H54 (cell line): ENCODE measurements around the gene MAB21L4.

Experiments
- DNase-seq: peaks from one replicate; pipeline ENCODE4 v3.0.0; 2011; ENCODE audit warnings: low spot score, mixed read lengths; ENCODE audit not compliant: insufficient read length
- FAIRE-seq: peaks from 3 replicates; lab custom pipeline; 2011; peaks lifted over from hg19 to GRCh38; lab: Jason Lieb, UNC
- POLR2A ChIP-seq: IDR thresholded peaks from 2 replicates; pipeline ENCODE4 v1.6.1; 2011; ENCODE audit warnings: low read depth, mild to moderate bottlenecking, low read length

The MAB21L4 gene

DNA sequence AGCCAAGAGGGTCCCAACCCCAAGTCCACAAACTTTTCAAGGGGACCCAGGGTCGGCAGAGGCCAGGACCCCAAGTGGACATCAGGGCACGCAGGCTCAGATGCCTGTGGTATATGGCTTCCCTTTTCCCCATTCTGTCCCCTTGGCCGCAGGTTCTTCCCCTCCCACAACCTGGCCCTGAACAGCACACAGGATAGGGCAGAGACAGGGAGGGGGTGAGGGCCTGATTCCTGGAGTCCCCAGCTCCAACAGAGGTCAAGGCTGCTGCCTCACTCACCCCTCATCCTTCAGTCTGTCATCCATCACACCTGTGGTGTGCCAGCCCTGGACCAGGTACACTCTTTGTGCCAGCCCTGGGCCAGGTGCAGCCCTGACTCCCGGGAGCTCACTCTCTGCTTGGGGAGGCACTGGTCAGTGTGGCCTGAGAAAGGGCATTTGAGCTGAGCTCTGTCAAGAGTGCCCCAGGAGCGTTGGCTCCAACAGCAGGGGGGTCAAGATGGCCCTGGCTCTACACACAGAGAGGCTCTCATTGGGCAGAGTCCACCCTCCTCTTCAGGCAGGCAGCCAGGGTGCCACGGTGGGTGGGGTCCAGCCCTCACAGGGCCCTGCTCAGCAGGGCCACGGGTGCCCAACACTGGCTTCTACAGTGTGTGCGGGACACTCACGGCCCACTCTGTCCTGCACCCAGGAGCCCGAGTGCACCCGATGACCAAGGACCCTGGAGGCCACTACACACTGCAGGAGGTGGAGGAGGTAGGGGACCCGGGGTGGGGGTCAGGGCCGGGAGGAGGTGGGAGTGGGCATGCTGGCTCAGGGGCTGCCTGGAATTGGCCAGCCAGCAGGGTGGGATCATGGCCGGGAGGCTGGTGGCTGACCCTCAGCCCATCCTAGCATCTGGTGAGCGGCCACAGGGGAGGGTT is 25.7 kb downstream of the MAB21L4 start:
- no peak for TF ChIP-seq POLR2A
- no peak for DNase-seq
- no peak for FAIRE-seq

- DNase-seq (no peak), FAIRE-seq (no peak)
- TF ChIP-seq POLR2A: no peak
Observed at GRCh38 chr2:240869109-240869955, 26.6 kb downstream of the MAB21L4 start.

DNA sequence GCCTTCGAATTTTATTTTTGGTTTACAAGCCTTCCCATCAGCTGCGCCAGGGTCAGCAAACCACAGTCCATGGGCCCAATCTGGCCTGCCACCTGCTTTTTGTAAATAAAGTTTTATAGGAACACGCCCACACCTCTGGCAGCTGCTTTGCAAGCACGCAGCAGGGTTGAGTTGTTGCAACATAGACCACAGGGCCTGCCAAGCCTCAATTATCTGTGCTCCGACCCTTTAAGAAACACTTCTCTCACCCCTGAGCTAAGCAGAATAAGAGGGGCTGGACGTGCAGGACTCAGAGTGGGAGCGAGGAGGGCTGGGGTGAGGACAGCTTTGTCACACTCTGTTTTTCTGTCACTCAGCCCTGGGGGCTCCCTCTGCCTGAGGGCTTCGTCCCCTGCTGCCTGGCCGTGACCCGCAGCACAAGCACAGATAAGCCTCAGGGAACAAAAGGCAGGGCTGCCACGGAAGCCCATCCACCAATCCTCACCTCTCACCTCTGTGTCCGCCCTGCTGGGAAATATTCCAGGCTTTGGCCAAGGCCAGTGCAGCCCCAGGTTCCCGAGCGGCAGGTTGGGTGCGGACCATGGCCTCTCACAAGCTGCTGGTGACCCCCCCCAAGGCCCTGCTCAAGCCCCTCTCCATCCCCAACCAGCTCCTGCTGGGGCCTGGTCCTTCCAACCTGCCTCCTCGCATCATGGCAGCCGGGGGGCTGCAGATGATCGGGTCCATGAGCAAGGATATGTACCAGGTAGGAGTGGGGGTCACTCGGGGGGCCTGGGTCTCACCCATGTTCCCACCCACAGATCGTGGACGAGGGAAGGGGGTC is 27.5 kb downstream of the MAB21L4 start, which contains the start of gene AGXT:
Gene AGXT (plus strand): TSS at position 539 of the 823 bp plus-strand sequence. CDS start 42 bp downstream, at position 581.
- no peak for TF ChIP-seq POLR2A
- no peak for DNase-seq
- FAIRE-seq: no peak

GRCh38 chr2:240865391-240865790 is 30.6 kb downstream of the MAB21L4 start:
- TF ChIP-seq POLR2A: no peak
- FAIRE-seq (no peak), DNase-seq (no peak)

DNA sequence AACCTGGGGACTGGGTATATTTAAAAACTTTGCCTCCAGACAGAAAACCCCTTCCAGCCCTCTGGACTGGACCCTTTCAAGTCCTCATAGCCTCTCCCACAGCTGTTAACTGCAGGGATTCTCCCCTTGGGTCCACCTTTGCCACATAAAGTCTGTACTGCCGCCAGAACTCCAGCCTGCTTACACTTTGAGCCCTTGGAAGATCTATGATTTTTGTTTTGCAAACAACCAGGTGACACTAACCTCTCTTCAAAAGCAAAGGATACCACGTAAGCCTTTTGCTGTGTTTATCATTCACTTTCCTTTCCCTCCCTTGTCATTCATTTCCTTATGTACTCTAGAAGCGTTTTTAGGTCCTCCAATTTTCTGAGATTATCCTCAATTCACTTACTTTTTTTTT is 31.5 kb downstream of the MAB21L4 start:
- DNase-seq (no peak), FAIRE-seq (no peak)
- TF ChIP-seq POLR2A: no peak

DNA sequence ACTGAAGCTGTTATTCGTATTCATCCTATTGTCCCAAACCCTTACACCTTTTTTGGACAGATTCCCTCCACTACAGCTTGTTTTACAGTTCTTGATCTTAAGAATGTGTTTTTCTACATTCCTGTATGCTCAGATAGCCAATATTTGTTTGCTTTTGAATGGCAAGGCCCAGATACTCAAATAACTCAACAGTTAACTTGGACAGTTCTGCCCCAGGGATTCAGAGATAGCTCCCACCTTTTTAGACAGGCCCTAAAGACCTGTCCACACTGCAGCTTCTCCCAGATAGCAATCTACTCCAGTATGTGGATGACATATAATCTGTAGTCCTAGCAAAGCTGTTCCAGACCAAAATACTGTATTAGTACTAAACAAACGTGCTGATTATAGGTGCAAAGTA is 34.4 kb downstream of the MAB21L4 start:
- DNase-seq (no peak), FAIRE-seq (no peak)
- TF ChIP-seq POLR2A: no peak

GRCh38 chr2:240858871-240859270 is 37.1 kb downstream of the MAB21L4 start:
- DNase-seq: no peak
- TF ChIP-seq POLR2A: no peak
- FAIRE-seq: no peak

GRCh38 chr2:240858321-240858720 is 37.6 kb downstream of the MAB21L4 start:
- FAIRE-seq (no peak), DNase-seq (no peak)
- no peak for TF ChIP-seq POLR2A

GRCh38 chr2:240857039-240858008 is 38.6 kb downstream of the MAB21L4 start:
- DNase-seq (no peak), FAIRE-seq (no peak)
- no peak for TF ChIP-seq POLR2A

DNA sequence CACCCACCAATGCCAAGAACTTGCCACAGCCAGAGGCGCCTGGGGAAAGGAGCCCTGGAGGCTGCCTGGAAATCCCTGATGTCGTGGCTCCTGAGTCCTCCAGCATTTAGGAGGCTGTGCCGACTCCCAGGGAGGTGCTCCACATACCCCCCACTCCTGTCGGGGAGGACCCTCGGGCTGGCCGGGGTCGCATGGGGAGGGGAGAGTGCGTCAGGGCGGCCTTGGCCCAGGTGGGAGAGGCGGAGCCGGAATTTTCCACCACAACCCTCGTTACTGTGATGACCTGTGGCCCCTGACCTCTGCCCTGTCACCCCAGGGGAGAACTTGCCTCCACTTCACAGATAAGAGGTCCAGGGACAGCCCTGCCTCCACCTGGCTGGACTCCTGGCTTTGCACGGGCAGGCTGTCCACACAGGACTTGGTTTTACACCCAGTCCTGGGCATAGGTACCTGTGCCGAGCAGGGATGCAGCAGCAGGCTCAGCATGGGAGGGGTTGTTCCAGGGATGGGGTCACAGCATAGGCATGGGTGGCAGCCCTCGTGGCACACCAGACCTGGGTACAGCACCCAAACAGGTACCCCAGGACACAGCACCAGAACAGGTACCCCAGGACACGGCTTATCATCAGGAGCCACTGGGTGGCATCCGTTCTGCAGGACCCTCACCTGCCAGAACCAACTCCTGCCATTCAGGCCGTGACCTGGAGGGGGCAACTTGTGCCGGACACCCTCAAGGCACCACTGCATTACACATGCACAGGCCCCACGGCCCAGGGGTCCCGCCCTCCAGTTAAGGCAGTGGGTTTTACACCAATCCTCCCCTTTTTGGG is 39.6 kb downstream of the MAB21L4 start:
- DNase-seq: no peak
- TF ChIP-seq POLR2A: no peak
- FAIRE-seq: no peak

GRCh38 chr2:240855670-240856069 is 40.3 kb downstream of the MAB21L4 start:
- DNase-seq (no peak), FAIRE-seq (no peak)
- TF ChIP-seq POLR2A: no peak
